Measurements from ENCODE around the gene PACS1. TPM values are rescaled to one million over a fixed set of nuclear protein-coding genes. Genes with fewer than 3 reads are reported as not detected.

PACS1 gene
- polyA plus RNA-seq, 1 experiment = 27.1 TPM

- ChIA-PET POLR2A (interaction anchor here (1.8 kb wide), 1 partner anchor 17 kb away, joined by 4 read pairs; no protein-coding TSS in a partner anchor), CTCF (interaction anchor here (0.6 to 1.6 kb wide), 5 partner anchors 14 to 139 kb away, joined by 3 to 7 read pairs (median 4); no protein-coding TSS in a partner anchor)
- TF ChIP-seq, protein P1, sequence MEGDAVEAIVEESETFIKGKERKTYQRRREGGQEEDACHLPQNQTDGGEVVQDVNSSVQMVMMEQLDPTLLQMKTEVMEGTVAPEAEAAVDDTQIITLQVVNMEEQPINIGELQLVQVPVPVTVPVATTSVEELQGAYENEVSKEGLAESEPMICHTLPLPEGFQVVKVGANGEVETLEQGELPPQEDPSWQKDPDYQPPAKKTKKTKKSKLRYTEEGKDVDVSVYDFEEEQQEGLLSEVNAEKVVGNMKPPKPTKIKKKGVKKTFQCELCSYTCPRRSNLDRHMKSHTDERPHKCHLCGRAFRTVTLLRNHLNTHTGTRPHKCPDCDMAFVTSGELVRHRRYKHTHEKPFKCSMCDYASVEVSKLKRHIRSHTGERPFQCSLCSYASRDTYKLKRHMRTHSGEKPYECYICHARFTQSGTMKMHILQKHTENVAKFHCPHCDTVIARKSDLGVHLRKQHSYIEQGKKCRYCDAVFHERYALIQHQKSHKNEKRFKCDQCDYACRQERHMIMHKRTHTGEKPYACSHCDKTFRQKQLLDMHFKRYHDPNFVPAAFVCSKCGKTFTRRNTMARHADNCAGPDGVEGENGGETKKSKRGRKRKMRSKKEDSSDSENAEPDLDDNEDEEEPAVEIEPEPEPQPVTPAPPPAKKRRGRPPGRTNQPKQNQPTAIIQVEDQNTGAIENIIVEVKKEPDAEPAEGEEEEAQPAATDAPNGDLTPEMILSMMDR (IDR thresholded peaks at IDR 0.05; ENCODE audit: low read depth, low read length) = no peak
- H3K4me3 ChIP-seq (ENCODE audit: low read depth, low read length) = no peak overlapping the region
- H3K27ac ChIP-seq (ENCODE audit: low read depth, low read length) = peak overlapping the region; percentile 93
- DNase-seq (ENCODE audit: low read depth, low spot score) = no peak
- no peaks in the 10 kb centered on the region for H3K27me3 ChIP-seq (ENCODE audit: control insufficient read depth, insufficient read depth, low read length)
- H3K9me3 ChIP-seq (ENCODE audit: control insufficient read depth, insufficient read depth, low read length) = no peaks in the 10 kb centered on the region
Observed at GRCh38 chr11:66119348-66120133, 49.5 kb downstream of the PACS1 start.

- no peak for DNase-seq (ENCODE audit: low read depth, low spot score)
- CTCF ChIA-PET = no interaction called here
Observed at GRCh38 chr11:66121466-66121865, 51.4 kb downstream of the PACS1 start.

GRCh38 chr11:66123902-66124301 lies 53.8 kb downstream of the PACS1 start:
- DNase-seq (ENCODE audit: low read depth, low spot score) = no peak
- POLR2A ChIA-PET = no interaction called here

More at GRCh38 chr11:66121466-66121865, 51.4 kb downstream of the PACS1 start:
- TF ChIP-seq, protein P1 (IDR thresholded peaks at IDR 0.05; ENCODE audit: low read depth, low read length) = no peak
- H3K9me3 ChIP-seq (ENCODE audit: control insufficient read depth, insufficient read depth, low read length) = no peaks in the 10 kb centered on the region
- H3K4me3 ChIP-seq (ENCODE audit: low read depth, low read length) = no peak overlapping the region
- no peaks in the 10 kb centered on the region for H3K27me3 ChIP-seq (ENCODE audit: control insufficient read depth, insufficient read depth, low read length)
- POLR2A ChIA-PET = no interaction called here
- no peak overlapping the region for H3K27ac ChIP-seq (ENCODE audit: low read depth, low read length)

GRCh38 chr11:66124564-66124963 lies 54.5 kb downstream of the PACS1 start:
- H3K27me3 ChIP-seq (ENCODE audit: control insufficient read depth, insufficient read depth, low read length) = no peaks in the 10 kb centered on the region
- H3K27ac ChIP-seq (ENCODE audit: low read depth, low read length) = peak overlapping the region; percentile 41
- H3K9me3 ChIP-seq (ENCODE audit: control insufficient read depth, insufficient read depth, low read length) = no peaks in the 10 kb centered on the region
- DNase-seq (ENCODE audit: low read depth, low spot score) = no peak
- TF ChIP-seq, protein P1 (IDR thresholded peaks at IDR 0.05; ENCODE audit: low read depth, low read length) = no peak
- no peak overlapping the region for H3K4me3 ChIP-seq (ENCODE audit: low read depth, low read length)
- ChIA-PET POLR2A (no interaction called here), CTCF (interaction anchor here (0.6 to 2.9 kb wide), 5 partner anchors 10 to 98 kb away, joined by 3 to 10 read pairs (median 4); no protein-coding TSS in a partner anchor)

More at GRCh38 chr11:66123902-66124301, 53.8 kb downstream of the PACS1 start:
- Histone ChIP-seq H3K9me3 (ENCODE audit: control insufficient read depth, insufficient read depth, low read length) (no peaks in the 10 kb centered on the region), H3K4me3 (ENCODE audit: low read depth, low read length) (no peak overlapping the region), H3K27ac (ENCODE audit: low read depth, low read length) (no peak overlapping the region), H3K27me3 (ENCODE audit: control insufficient read depth, insufficient read depth, low read length) (no peaks in the 10 kb centered on the region)
- CTCF ChIA-PET = interaction anchor here (0.6 to 1.7 kb wide), 3 partner anchors 11 to 98 kb away, joined by 3 to 6 read pairs (median 3); no protein-coding TSS in a partner anchor
- TF ChIP-seq, protein P1 (IDR thresholded peaks at IDR 0.05; ENCODE audit: low read depth, low read length) = no peak

DNA sequence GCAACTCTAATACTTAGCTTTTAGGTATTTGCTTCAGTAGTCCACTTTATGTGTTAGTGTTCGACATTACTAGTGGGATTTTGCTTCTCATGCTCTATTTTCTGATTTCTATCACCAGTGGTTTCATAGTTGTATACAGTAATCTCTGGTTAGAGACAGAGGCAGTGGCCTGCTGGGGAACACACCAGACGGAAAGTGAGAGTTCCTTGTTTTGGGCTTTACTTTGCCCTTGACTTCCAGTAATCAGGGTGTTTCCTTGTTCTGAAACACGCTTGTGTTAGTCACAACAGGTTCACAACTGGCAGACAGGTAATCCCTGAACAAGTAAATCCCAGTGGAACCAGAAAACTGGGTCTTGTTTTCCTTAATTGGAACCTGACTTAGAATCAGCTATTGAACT lies 56.0 kb downstream of the PACS1 start:
- ChIA-PET POLR2A (no interaction called here), CTCF (interaction anchor here (1.2 to 2.9 kb wide), 2 partner anchors 9 to 58 kb away, joined by 4 to 10 read pairs; no protein-coding TSS in a partner anchor)
- DNase-seq (ENCODE audit: low read depth, low spot score) = no peak
- TF ChIP-seq, protein P1 (IDR thresholded peaks at IDR 0.05; ENCODE audit: low read depth, low read length) = no peak
- H3K27me3 ChIP-seq (ENCODE audit: control insufficient read depth, insufficient read depth, low read length) = no peaks in the 10 kb centered on the region
- H3K4me3 ChIP-seq (ENCODE audit: low read depth, low read length) = no peak overlapping the region
- no peak overlapping the region for H3K27ac ChIP-seq (ENCODE audit: low read depth, low read length)
- no peaks in the 10 kb centered on the region for H3K9me3 ChIP-seq (ENCODE audit: control insufficient read depth, insufficient read depth, low read length)

Data from AG04450 (cell line).